Stimulated activated CD4-positive, alpha-beta T cell treated with anti-CD3 and anti-CD28 coated beads, Interleukin-4, amount 100 ng/mL, for 4 hours (primary cell): ENCODE data around the gene PMPCA.
"Not testable (repeated sequence)": the region's sequence is repeated elsewhere in the genome, so short reads cannot be mapped to it uniquely, and the experiment has no call there.

Experiments used
- DNase-seq, 2 experiments: peaks; one replicate each; pipeline ENCODE4 v3.0.0-alpha.2; 2020

PMPCA gene

GRCh38 chr9:136395345-136396218 lies 14.9 kb upstream of the PMPCA start:
- DNase-seq: no peak

- no peak for DNase-seq
These were observed 14.3 kb upstream of the PMPCA start for GRCh38 chr9:136396219-136396515.

- no peak for DNase-seq
These were observed 12.8 kb upstream of the PMPCA start for GRCh38 chr9:136397643-136398042.

- DNase-seq: no peak
These were observed 12.2 kb upstream of the PMPCA start for GRCh38 chr9:136398286-136398685.

GRCh38 chr9:136399176-136400037 lies 11.1 kb upstream of the PMPCA start:
- DNase-seq: peak; percentile 45 to 56

DNA sequence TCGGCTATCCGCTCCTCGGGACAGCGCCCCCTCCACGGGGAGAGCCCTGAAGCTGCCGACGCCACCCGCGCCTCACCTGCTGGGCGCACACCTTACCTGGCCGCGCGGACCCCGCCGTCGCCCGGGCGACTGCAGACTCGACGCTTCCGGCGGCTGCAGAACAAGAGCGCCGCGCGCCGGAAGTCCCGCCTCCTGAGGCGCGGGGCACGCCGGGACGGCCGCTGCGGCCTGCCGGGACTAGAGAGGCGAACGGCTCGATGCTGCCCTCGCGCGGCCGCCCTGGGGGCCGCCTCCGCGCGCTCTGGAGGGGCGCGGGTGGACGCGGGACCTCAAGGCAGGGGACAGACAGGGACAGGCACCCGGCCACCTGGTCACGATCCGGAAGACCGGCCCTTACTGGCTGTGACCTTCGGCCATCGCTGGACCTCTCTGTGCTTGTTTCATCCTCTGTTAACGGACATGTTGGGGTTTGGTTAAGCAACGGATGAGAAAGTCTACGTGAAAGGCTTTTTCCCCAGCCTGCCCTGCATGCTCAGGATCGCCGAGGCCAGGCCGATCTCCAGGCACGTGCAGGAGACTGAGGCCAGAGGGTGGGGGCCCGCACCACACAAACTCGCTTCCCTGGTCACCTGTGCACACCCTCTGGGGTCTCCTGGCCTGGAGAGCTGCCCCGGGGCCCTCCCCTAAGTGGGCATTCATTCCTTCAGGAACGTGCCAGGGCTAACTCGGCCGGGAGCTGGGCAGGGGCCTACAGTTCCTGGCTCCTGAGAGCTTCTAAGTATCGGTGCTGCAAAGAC lies 10.2 kb upstream of the PMPCA start, which contains the start of gene SNAPC4:
Gene SNAPC4 (minus strand): TSS at position 133 of the 797 bp plus-strand sequence. CDS start 1,742 bp downstream, outside the sequence.
- peak; percentile 84 to 90 for DNase-seq

DNA sequence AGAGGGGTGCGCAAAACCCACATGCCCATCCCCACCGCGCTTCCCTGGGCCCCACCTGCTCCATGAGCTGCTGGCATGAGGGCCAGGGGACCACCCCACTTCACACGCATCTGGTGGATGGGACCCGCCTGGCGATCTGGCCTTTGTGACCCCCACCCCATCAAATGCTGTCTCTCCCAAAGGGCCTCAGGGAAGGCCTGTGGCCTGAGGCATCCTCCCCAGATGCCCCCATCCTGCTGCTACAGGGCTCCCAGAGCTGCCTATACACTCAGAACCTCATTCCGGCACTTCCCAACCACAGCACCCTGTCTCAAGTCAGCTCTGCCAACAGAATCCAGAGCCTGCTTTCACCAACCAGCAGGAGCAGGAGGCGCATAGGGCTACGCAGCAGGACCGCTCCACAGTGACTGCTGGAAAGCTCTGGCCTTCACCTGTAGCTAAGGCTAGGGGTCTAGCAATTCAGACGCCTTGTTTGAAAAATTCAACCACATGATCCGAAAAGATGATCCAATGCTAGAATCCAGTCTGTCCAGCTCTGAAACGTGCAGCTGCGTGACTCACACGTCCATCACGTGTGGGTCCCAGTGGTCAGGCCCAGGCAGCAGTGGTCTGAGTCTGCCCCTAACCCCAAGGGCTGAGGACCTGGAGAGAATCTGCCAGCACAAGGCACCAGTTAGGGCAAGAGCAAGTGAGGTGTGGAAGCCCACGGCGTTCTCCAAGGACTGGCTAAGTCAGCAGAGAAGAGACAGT lies 9.1 kb upstream of the PMPCA start:
- no peak for DNase-seq

DNA sequence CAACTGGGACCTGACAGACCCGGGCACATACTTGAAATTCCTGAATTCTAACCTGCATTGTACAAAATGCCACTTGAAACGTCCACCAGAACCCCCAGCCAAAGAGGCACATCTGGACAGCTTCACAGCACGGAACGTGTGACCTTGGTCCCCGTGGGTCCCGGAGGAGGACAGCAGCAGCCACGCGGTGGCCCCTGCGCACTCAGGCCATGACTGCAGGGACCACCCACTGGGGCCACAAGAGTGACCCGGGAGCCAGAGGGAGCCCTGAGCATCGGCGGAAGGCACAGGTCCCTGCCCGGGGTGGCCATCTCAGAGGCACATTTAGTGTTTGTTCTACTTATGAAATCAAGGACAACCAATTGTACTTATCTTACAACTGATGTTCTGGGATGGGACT lies 8.4 kb upstream of the PMPCA start:
- no peak for DNase-seq

- DNase-seq: peak; percentile 64 to 86
These were observed 6.9 kb upstream of the PMPCA start for GRCh38 chr9:136403538-136403914.

GRCh38 chr9:136403915-136404800 lies 6.3 kb upstream of the PMPCA start:
- DNase-seq: peak; percentile 40 to 45

GRCh38 chr9:136404801-136405136 lies 5.7 kb upstream of the PMPCA start:
- DNase-seq: no peak

GRCh38 chr9:136405481-136405880 lies 5.0 kb upstream of the PMPCA start:
- DNase-seq: no peak

- not testable (repeated sequence) for DNase-seq
These were observed 4.6 kb upstream of the PMPCA start for GRCh38 chr9:136405904-136406303.

GRCh38 chr9:136407061-136407460 lies 3.4 kb upstream of the PMPCA start:
- DNase-seq: not testable (repeated sequence)

DNA sequence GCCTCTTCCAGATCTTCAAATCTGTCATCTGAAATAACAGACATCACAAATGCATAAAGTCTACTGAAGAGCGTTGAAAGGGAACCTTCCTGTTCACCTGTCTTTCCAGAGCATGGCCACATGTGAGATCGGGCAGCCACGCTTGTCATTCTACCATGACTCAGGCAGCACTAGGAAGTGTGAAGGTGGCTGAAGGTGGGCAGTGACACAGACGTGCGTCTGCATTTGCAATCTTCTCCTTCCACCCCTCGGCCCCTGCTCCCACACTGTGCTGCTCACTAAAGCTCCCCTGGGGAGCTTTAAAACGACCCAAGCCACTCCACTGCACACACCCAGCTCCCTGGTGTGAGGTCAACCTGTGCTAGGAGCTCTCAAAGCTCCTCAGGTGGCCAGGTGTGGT lies 2.5 kb upstream of the PMPCA start:
- no peak for DNase-seq

DNA sequence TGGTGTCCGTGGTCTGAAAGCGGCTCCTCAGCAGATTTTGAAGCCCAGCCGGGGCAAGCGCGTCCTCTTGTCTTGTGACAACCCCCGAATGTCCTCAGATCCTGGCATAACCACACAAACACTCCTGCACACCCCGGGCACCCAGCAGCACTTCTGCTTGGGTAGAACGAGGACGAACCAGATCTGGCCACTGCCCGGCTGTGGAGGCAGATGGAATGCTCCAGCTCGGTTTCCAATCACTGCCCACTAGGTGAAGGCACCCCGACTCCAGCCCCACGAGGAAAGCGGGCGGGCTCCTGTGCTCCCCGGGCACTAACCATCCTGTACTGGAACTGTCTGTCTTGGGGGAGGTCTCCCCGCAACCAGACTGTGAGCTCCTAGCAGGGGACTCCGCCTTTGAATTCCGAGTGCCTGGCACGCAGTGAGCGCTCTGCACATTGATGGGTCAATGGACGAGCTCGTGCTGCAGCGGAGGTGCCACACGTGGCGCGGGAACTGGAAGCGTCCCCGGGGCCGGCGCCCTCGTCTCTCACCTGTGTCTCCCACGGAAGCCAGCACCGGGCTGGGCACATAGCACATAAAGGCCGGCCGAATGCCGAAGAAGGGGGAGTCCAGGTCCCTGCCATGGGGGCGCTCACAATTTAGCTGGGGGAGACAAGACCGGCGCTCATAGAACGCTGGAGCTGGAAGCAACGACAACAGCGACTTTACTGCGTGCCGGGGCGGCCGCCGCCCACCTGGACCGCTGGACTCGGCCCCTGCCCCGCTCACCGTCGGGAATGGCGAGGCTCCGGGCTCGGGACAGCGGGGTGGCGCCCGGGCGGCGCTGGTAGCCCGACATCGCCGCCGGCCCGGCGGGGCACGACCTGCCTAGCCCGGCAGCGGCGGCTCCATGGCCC lies 652 bp upstream of the PMPCA start:
- peak; percentile 32 for DNase-seq

- DNase-seq: no peak
These were observed 920 bp downstream of the PMPCA start for GRCh38 chr9:136411378-136411777.

DNA sequence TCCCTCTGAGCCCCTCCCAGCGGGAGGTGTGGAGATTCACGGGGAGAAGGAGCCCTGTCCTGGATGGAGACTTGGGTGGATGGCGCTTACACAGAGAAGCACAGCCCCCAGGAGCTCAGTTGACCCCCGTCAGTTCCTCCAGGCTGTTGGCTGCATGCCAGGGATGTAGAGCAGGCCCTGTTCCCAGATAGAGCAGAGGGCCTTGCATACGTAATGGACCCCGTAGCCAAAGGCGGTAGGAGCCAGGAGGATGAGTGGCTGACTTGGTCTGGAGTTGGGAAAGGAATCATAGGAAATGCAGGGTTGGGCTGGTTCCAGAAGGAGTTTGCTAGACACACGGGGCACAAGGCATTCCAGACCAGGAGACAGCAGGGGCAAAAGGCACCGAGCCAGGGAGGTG lies 2.5 kb downstream of the PMPCA start:
- DNase-seq: no peak

DNA sequence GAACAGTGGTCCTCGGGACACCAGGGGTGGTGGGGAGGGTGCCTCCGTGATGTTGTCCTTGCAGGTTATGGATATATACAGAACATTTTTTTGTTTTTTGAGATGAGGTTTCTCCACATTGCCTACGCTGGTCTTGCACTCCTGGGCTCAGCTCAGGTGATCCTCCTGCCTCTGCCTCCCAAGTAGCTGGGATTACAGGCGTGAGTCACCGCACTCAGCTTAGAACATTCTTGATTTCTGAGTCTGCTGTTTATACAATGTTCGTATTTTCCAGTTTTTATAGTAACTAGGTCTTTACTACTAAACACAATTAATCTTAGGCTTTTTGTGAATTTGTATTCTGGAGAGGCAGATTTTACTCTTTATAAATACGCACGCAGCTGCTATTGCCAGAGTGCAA lies 6.0 kb downstream of the PMPCA start:
- DNase-seq: no peak

GRCh38 chr9:136416914-136417313 lies 6.5 kb downstream of the PMPCA start:
- DNase-seq: no peak
